ENCODE measurements around the gene GDAP2.

GRCh38 chr1:117921991-117922390 lies 7.4 kb downstream of the GDAP2 start:
- TF ChIP-seq CTCF (IDR thresholded peaks at IDR 0.05) (no peak), EZH2 (IDR thresholded peaks at IDR 0.05; ENCODE audit: borderline replicate concordance, insufficient read depth, low read depth, low read length, poor library complexity, severe bottlenecking) (no peak)

Data from B cell (primary cell).